ENCODE results near the gene GREM1.

- no peak for TF ChIP-seq POLR2A (IDR thresholded peaks at IDR 0.05; ENCODE audit: low read depth, low read length)
- no peak for TF ChIP-seq CTCF (IDR thresholded peaks at IDR 0.05; ENCODE audit: extremely low read depth in 1 of 2, insufficient read depth in 1 of 2, low read depth in 1 of 2, low read length in 2 of 2)
- no peak for TF ChIP-seq EZH2 (IDR thresholded peaks at IDR 0.05; ENCODE audit: borderline replicate concordance, low read depth, low read length, severe bottlenecking)
- no peak for TF ChIP-seq JUN (IDR thresholded peaks at IDR 0.05; ENCODE audit: borderline replicate concordance, insufficient read depth, insufficient read length, low read depth)
- TF ChIP-seq POLR2AphosphoS5 (IDR thresholded peaks at IDR 0.05; ENCODE audit: insufficient read depth, low read depth, low read length) = no peak
- no peak for TF ChIP-seq MAX (IDR thresholded peaks at IDR 0.05; ENCODE audit: insufficient read depth, insufficient read length)
Observed at GRCh38 chr15:32668942-32669341, 48.9 kb upstream of the GREM1 start.

All from endothelial cell of umbilical vein (primary cell).